GM10266 (cell line): ENCODE measurements around the gene AASDH.

ENCODE experiments used
- DNase-seq: peaks from one replicate; pipeline ENCODE4 v3.0.0; 2012; ENCODE audit errors: extremely low spot score
- TF ChIP-seq, protein P1 (sequence below): IDR thresholded peaks from 2 replicates; pipeline ENCODE4 v1.5.1; 2012; ENCODE audit warnings: mild to moderate bottlenecking, low read depth; ENCODE audit not compliant: control insufficient read depth, insufficient read depth; ENCODE audit errors: missing control alignments

AASDH gene

DNA sequence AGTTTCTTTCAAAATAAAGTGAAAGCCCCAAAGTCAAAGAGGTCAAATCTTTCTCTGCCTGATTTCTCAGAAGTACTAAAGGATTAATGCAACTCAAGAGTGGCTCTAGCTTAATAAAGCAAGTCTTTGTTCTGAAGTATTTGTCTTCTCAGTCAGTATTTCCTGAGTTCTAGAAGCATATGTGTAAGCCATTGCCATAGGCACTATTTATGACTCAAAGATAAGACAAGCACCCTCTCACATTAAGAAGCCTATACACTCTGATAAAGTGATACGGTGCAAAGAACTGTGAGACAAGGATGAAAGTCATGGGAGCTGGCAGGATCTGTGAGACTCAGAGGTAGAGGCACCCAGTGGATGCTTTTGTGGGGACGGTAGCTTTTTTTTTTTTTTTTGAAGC, 60.9 kb downstream of the AASDH start:
- TF ChIP-seq, protein P1, sequence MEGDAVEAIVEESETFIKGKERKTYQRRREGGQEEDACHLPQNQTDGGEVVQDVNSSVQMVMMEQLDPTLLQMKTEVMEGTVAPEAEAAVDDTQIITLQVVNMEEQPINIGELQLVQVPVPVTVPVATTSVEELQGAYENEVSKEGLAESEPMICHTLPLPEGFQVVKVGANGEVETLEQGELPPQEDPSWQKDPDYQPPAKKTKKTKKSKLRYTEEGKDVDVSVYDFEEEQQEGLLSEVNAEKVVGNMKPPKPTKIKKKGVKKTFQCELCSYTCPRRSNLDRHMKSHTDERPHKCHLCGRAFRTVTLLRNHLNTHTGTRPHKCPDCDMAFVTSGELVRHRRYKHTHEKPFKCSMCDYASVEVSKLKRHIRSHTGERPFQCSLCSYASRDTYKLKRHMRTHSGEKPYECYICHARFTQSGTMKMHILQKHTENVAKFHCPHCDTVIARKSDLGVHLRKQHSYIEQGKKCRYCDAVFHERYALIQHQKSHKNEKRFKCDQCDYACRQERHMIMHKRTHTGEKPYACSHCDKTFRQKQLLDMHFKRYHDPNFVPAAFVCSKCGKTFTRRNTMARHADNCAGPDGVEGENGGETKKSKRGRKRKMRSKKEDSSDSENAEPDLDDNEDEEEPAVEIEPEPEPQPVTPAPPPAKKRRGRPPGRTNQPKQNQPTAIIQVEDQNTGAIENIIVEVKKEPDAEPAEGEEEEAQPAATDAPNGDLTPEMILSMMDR = no peak
- no peak for DNase-seq

DNA sequence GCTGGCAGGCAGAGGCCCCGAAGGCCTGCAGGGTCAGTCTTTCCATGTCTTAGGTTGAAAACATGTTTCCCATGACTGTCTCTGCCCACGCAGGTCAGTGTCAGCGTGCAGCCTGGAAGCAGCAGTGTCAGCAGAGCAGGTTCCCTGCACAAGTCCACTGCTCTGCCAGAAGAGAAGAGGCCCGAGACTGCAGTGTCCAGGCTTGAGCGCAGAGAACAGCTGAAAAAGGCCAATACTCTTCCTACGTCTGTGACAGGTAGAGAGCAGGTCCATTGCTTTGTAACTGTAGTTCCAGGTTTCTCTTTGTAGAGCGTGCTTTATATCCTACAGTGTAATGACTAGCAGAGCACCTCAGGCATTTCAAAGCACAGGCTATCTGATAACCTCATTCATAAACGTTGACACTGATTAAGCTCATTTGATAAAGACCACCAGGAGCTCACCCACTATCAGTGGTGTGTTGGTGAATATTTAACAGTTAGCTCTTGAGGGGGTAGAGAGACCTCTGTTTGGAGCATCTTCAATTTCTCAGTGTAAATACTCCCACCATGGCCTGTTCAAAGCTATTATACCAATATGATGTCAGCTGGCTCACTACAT, 63.2 kb downstream of the AASDH start:
- DNase-seq = no peak
- TF ChIP-seq, protein P1 = no peak

DNA sequence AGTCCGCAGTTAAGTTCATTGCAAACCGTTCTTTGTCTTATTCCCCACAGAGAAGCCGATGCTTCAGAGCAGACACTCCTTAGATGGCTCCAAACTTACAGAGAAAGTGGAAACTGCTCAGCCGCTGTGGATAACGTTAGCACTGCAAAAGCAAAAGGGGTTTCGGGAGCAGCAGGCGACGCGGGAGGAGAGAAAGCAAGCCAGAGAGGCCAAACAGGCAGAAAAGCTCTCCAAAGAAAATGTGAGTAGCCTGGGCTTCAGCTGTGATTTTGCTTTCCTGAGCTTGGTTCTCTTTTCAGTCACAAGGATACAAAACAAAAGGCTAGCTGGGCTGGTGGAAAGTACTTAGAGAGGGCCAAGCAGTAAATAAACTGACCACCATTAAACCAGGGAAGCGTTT, 64.0 kb downstream of the AASDH start:
- TF ChIP-seq, protein P1 = no peak
- no peak for DNase-seq

DNA sequence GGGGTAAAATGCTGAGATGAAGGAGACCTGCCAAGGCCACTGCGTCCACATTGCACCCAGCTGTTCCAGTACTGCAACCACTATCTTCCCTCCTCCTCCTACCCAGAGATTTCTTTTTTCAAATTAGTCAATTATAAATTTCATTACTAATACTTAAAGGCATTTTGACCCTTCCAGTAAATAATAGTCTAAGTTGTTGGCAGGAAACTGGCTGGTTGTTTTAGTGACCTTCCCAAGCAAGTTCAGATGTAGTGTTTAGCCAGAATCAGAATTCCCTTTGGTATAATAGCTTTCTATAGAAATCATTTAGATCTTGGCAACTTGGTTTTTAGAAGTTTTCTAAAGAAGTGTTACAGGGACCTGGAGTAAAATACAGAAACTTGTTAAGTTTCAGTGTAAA, 66.0 kb downstream of the AASDH start:
- DNase-seq = no peak
- TF ChIP-seq, protein P1 = no peak

DNA sequence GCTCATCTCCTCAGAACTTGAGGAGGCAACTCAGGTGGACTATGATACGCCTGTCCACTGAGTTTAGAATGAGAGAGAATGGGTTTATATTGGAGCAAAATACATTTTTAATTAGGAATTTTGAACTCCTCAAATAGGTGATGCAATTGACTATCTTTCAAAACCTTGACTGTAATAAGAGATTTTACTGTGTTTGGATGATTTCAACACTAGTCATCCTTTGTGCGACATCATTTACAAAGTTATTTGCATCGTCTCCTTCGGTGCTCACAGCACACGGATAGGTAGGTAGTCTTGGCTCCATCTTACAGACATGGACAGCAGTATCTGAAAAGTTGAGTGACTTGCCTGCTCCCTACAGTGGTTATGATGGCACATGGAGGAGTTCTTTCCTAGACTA, 67.0 kb downstream of the AASDH start:
- no peak for DNase-seq
- TF ChIP-seq, protein P1 = no peak

DNA sequence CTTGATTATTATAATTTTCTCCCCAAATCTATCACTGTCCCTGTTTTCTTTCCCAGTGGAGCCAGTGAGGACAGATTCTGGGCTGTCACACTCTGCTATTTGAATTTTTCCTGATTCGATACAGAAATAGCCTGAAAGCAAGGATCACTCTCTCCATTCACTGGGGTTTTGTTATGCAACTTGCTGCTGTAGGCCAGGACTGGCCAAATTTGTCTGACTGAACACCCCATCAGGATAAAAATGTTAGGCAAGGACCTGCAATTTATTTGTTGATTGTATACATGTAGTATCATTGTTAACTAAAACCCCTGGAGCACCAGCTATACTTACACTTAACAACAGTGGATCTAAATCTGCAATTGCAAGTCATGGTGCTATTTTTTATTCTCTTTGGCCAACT, 68.7 kb downstream of the AASDH start:
- no peak for DNase-seq

DNA sequence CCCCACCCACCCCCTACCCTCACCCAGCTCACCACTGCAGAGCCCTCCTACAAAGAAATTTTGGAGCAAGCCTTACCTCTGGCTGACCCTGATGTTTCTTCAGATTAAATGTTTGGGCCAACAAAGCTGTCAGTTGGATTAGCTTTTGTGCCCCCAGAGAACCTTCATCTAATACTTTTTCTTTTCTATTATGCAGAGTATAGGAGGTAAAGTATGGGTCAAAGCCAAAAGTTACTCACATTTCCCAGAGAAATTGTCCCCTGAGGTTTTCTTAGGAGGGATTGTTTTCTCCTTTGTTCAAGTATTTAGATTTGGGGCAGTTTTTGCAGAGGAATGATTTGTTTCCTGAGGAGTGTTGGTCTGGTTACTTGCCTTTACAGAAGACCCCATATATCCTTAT, 69.5 kb downstream of the AASDH start:
- TF ChIP-seq, protein P1 = no peak
- no peak for DNase-seq

More for the DNA sequence above, 68.7 kb downstream of the AASDH start:
- TF ChIP-seq, protein P1 = no peak
